IPS-18c (cell line): Measurements from ENCODE around the gene ANGPTL5.
"Not testable (repeated sequence)": the region's sequence is repeated elsewhere in the genome, so short reads cannot be mapped to it uniquely, and the experiment has no call there.

Experiments
- H3K4me3 ChIP-seq: 2 replicates; pipeline ENCODE4 v1.7.0; 2013; ENCODE audit warnings: low read depth, mild to moderate bottlenecking, low read length, moderate library complexity; ENCODE audit not compliant: insufficient read depth
- H3K9me3 ChIP-seq: one replicate; pipeline ENCODE4 v1.6.1; 2013; ENCODE audit warnings: mild to moderate bottlenecking, low read length, moderate library complexity; ENCODE audit not compliant: control insufficient read depth, insufficient read depth

Gene ANGPTL5

DNA sequence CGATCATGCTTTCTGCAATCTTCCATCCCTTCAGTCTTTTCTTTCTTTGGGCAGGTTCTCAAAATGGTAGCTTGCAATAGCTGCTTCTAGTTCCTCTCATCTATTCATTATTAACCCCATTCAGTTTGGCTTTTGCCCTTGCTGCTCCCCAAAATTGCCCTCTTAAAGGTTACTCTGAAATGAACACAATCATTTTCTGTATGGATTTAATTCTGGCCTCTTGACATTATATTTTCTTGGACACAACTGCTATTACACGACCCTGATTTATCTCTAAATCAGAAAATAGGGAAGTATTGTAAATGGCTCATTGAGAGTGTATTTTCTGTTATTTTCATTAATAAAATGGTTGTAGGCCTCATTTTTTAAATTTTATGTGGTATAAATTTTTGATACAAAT lies at the start of gene ANGPTL5:
ANGPTL5 (minus strand) TSS at position 101 of the 400 bp plus-strand sequence. CDS start 8,613 bp downstream, outside the sequence.
- H3K4me3 ChIP-seq = peak within 1 kb of the TSS; percentile 65
- no peaks in the 10 kb centered on the region for H3K9me3 ChIP-seq

DNA sequence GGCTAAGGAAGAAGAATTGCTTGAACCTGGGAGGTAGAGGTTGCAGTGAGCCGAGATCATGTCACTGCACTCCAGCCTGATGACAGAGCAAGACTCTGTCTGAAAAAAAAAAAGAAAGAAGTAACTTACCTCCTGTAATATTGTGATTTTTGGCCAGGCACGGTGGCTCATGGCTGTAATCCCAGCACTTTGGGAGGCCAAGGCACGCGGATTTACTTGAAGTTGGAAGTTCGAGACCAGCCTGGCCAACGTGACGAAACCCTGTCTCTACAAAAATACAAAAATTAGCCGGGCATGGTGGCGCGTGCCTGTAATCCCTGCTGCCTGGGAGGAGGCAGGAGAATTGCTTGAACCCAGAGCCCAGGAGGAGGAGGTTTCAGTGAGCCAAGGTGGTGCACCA lies 47.9 kb upstream of the ANGPTL5 start:
- H3K9me3 ChIP-seq = not testable (repeated sequence)

GRCh38 chr11:101960231-101960630 lies 43.9 kb upstream of the ANGPTL5 start:
- H3K4me3 ChIP-seq = no peak overlapping the region

More for the DNA sequence above, 47.9 kb upstream of the ANGPTL5 start:
- H3K4me3 ChIP-seq = not testable (repeated sequence)

GRCh38 chr11:101955701-101956100 lies 39.4 kb upstream of the ANGPTL5 start:
- no peaks in the 10 kb centered on the region for H3K9me3 ChIP-seq
- H3K4me3 ChIP-seq = no peak overlapping the region

More at GRCh38 chr11:101960231-101960630, 43.9 kb upstream of the ANGPTL5 start:
- H3K9me3 ChIP-seq = peaks cover 2% of the 10 kb centered on the region

- H3K9me3 ChIP-seq = no peaks in the 10 kb centered on the region
Observed at GRCh38 chr11:101955278-101955677, 39.0 kb upstream of the ANGPTL5 start.

GRCh38 chr11:101949680-101950220 lies 33.4 kb upstream of the ANGPTL5 start:
- H3K9me3 ChIP-seq = no peaks in the 10 kb centered on the region
- no peak overlapping the region for H3K4me3 ChIP-seq

More at GRCh38 chr11:101955278-101955677, 39.0 kb upstream of the ANGPTL5 start:
- H3K4me3 ChIP-seq = no peak overlapping the region

DNA sequence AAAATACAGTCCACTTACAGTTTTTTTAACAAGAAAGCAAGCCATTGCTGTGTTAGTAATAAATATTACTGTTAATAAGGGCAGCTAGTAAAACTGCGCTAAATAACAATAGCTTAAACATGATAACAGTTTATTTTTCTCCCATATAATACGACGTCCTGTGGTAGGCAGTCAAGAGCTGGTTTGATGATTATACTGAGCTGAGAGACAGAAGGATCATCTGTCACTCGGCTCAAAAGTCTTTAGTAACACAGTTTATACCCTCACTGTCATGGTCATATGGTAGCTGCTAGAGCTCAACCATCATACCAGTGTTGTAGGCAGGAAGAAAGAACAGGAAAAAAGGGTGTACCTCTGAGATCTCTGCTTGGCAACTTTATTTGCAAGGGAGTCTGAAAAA lies 29.1 kb upstream of the ANGPTL5 start:
- Histone ChIP-seq H3K4me3 (no peak overlapping the region), H3K9me3 (no peaks in the 10 kb centered on the region)

DNA sequence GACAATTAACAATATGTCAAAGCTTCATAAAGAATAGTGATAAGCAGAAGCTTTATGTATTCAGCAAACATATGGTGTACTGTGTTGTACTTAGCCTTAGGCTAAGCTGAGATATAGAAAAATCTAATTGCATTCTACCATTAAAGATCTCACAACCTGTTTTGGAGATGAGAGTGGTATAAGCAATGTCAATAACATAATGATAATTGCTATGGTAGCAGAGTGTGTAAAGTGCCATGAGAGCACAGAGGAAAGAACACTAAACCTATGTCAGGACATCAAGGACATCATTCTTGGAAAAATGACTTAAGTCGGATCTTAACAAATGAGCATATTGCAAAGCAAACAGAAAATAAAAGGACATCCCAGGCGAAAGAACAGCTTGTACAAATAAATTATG lies 28.6 kb upstream of the ANGPTL5 start:
- H3K4me3 ChIP-seq = no peak overlapping the region

DNA sequence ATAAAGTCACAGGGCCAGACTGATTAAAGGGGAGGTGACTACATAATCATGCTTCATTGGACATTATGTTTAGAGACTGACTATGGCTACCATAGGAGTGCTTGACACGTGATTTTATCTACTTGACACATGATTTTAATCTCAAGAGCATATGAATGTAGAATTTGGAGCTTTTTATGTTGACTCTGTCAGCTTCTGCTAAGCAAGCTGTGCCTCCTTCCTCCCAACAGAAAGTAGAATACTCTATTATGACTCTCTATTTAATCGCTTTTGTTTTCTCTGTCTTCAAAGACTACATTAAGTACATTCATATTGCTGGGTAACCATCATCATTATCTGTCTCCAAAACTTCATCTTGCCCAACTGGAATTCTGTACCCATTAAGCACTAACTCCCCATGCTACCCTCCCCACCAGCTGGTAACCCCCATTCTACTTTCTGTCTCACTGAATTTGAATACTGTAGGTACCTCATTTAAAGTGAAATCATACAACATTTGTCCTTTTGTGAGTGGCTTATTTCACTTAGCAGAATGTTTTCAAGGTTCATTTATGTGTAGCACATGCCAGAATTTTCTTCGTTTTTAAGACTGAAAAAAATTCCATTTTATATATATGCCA lies 24.7 kb upstream of the ANGPTL5 start:
- Histone ChIP-seq H3K4me3 (no peak overlapping the region), H3K9me3 (no peaks in the 10 kb centered on the region)

More for the DNA sequence above, 28.6 kb upstream of the ANGPTL5 start:
- no peaks in the 10 kb centered on the region for H3K9me3 ChIP-seq

DNA sequence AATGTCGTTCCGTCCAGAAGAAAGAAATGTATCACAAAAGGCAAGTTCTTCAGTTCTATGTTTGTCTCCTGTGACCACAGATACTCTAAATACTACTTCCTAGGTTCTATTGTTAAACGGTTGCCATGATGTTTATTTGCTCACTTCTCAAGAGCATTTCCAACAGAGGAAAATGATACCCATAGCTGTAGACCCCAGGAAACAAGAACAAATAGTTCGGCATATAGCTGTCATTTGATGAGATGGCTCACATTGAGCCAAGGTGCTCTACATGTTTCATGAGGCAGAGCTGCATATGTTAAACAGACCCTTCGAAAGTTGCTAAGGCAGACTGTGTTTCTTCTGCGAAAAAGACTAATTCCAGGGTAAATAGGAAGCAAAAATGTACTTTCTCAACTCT lies 15.4 kb upstream of the ANGPTL5 start:
- H3K9me3 ChIP-seq = no peaks in the 10 kb centered on the region
- H3K4me3 ChIP-seq = no peak overlapping the region

DNA sequence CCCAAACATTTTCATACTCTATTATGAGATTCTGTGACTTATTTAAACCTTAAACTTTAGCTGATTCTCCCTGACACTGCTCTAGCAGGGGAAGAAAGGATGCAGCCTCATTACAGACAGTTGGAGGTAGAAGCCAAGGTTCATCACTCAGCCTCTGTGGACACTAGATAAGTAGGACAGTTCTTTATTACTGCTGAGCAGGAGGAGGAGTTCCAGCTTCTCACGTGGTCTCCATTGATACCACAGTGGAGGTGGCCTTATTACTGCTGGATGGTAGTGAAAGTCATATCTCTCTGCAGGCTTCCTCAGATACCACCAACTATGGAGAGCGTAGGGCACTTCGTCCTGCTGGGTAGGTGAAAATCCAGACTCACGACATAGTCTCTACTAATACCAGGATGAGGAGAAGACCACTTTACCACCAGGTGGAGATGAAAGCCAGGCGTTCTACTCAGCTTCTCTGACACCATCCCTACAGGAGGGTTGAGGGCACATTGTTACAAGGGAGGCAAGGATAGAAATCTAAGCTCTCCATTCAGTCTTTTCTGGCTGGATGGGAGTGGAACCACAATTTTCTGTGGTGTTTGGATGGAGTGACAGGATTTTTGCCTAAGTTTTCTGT lies 13.1 kb upstream of the ANGPTL5 start:
- Histone ChIP-seq H3K9me3 (no peaks in the 10 kb centered on the region), H3K4me3 (no peak overlapping the region)

- Histone ChIP-seq H3K9me3 (no peaks in the 10 kb centered on the region), H3K4me3 (no peak overlapping the region)
Observed at GRCh38 chr11:101923554-101923953, 7.2 kb upstream of the ANGPTL5 start.

GRCh38 chr11:101920992-101921391 lies 4.7 kb upstream of the ANGPTL5 start:
- Histone ChIP-seq H3K9me3 (no peaks in the 10 kb centered on the region), H3K4me3 (no peak overlapping the region)

- H3K4me3 ChIP-seq = no peak overlapping the region
Observed at GRCh38 chr11:101917226-101917625, 904 bp upstream of the ANGPTL5 start.

GRCh38 chr11:101915791-101916291 lies 481 bp downstream of the ANGPTL5 start:
- Histone ChIP-seq H3K4me3 (peak overlapping the region; percentile 65; the same call in 1 of the 2 replicates), H3K9me3 (no peaks in the 10 kb centered on the region)

More at GRCh38 chr11:101917226-101917625, 904 bp upstream of the ANGPTL5 start:
- H3K9me3 ChIP-seq = no peaks in the 10 kb centered on the region

- peak within 1 kb of the TSS; percentile 65 for H3K4me3 ChIP-seq
Observed at GRCh38 chr11:101914738-101915426, 1.4 kb downstream of the ANGPTL5 start, which contains the start of gene CEP126. Gene CEP126 (plus strand): TSS chr11:101915010. CDS start chr11:101915285, 275 bp downstream.

DNA sequence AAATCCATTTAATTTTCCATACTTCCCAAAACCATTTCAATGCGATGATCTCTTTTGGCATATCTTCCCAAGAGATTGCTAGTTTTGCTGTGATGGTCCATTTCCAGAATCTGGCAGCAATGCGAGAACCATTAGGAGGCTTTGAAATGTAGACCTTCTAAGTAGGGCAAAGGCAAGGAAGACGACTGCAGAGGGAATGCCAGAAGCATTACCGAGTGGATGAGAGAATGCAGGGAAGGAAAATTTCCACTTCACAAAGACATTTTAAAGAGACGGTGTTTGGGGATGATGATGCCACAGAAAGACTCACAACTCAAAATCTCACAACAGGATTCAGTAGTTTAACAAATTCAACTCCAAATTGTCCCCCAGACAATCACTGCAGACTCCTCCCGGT lies 2.0 kb downstream of the ANGPTL5 start:
- Histone ChIP-seq H3K9me3 (no peaks in the 10 kb centered on the region), H3K4me3 (peak overlapping the region; percentile 65; the same call in 1 of the 2 replicates)

More at GRCh38 chr11:101914738-101915426, 1.4 kb downstream of the ANGPTL5 start, which contains the start of gene CEP126:
- H3K9me3 ChIP-seq = no peaks in the 10 kb centered on the region
